Ovary (tissue), 9 donors: Measurements from ENCODE around the gene CASK. TPM values are rescaled to one million over a fixed set of nuclear protein-coding genes. Genes with fewer than 3 reads are reported as not detected.

Experiments
- DNase-seq, 5 donors: peaks; one replicate each; pipeline ENCODE4 v3.0.0-alpha.2; 2019 to 2020
- H3K27ac ChIP-seq, 2 donors: fragments of 200-600 bp; one replicate each; pipeline versions ENCODE4 v1.5.1 to v1.8.0; 2019 to 2022
- H3K27me3 ChIP-seq: fragments of 200-600 bp; one replicate; pipeline ENCODE4 v1.8.0; 2022
- H3K36me3 ChIP-seq: fragments of 200-600 bp; sonication (generic); one replicate; pipeline ENCODE4 v1.5.1; 2019
- H3K4me1 ChIP-seq: one replicate; pipeline ENCODE4 v1.8.1; 2013; ENCODE audit warnings: mild to moderate bottlenecking, moderate library complexity; ENCODE audit not compliant: insufficient read depth
- H3K4me3 ChIP-seq: fragments of 200-600 bp; sonication (generic); one replicate; pipeline ENCODE4 v1.5.1; 2017
- H3K9me3 ChIP-seq, 2 donors: fragments of 200-600 bp in 1 of 2; sonication (generic) in 1 of 2; one replicate each; pipeline versions ENCODE4 v1.5.1 to v1.8.1; 2013 to 2019; ENCODE audit warnings: mild to moderate bottlenecking in 1 of 2, moderate library complexity in 1 of 2
- CTCF ChIP-seq, 3 donors: fragments of 450-650 bp in 2 of 3; fragments of 200-600 bp in 1 of 3; IDR thresholded peaks; one replicate each; pipeline versions ENCODE4 v1.5.1 to v1.8.0; 2016 to 2022; ENCODE audit warnings: antibody characterized with exemption in 3 of 3, mild to moderate bottlenecking in 1 of 3
- EP300 ChIP-seq: sonication (generic); formaldehyde crosslinking; IDR thresholded peaks from one replicate; pipeline ENCODE4 v1.6.1; 2017; ENCODE audit warnings: antibody characterized with exemption
- POLR2A ChIP-seq: fragments of 450-650 bp; IDR thresholded peaks from one replicate; pipeline ENCODE4 v1.6.1; 2017; ENCODE audit warnings: antibody characterized with exemption, mild to moderate bottlenecking, moderate library complexity
- WGBS, 3 donors: extraction: QIAGEN DNeasy Blood & Tissue Kit in 1 of 3; methylation state at CpG; one replicate each; pipeline versions ENCODE4 v1.1.5 to v1.1.7; 2013 to 2017; 5-methylcytosine and 5-hydroxymethylcytosine counted together
- intact Hi-C, 4 donors: fragments of 100-400 bp; cut with DNase I; formaldehyde crosslinking; loops; one replicate each; pipeline versions ENCODE4 v1.11.0 to v1.15.1; 2022 to 2023
- polyA plus RNA-seq, 2 donors: library from polyadenylated mRNA; stranded (reverse); fragments of 200-250 nt in 1 of 2; fragments of 350-450 nt in 1 of 2; fragmentation: Illumina TruSeq in 1 of 2; extraction: RNeasy Lipid Tissue Mini Kit (QIAGEN cat#74804) in 1 of 2; gene quantifications; one replicate each; pipeline ENCODE4 v1.2.3, GENCODE V29; 2013 to 2014
- total RNA-seq, 7 donors: library from RNA; depleted of rRNA in 2 of 7; stranded (reverse); fragments of >200 nt in 2 of 7; fragmentation: NEBNext Ultra II Directional in 3 of 7; extraction: Animal tissue kit (Norgen Biotek cat#: 25700) in 3 of 7; gene quantifications; one replicate each; pipeline versions ENCODE4 v1.1.0 to v1.2.4, GENCODE V29; 2016 to 2023
- donor health status: DM: no; HTN: no; CAD: no; lungs with moderate emphysema.
- donor health status: DM: no; HTN: no; CAD: no.
- donor health status: Bipolar disorder and iron deficiency.
- donor health status: DM: yes; HTN: yes; CAD: no.
- donor health status: DM: no; HTN: no; CAD: no.
- donor health status: DM: yes; HTN: yes; CAD: no.

CASK gene
- total and polyA plus RNA-seq, 9 donors: 11.3 to 70.9 (median 36.8) TPM

GRCh38 chrX:41946235-41946634 is 22.9 kb upstream of the CASK start:
- intact Hi-C loops: no loop called here
- no peaks in the 10 kb centered on the region for H3K4me1 ChIP-seq
- no peaks in the 10 kb centered on the region for H3K36me3 ChIP-seq
- H3K27ac ChIP-seq: no peak overlapping the region
- no peaks in the 10 kb centered on the region for H3K9me3 ChIP-seq
- no peak overlapping the region for H3K4me3 ChIP-seq
- no peaks in the 10 kb centered on the region for H3K27me3 ChIP-seq
- DNase-seq: no peak
- 45 to 58% (median 50%) methylated on average over 3 of the region's 3 CpGs for WGBS, 3 donors
- no peak for TF ChIP-seq POLR2A
- TF ChIP-seq CTCF (IDR thresholded peaks at IDR 0.05): no peak
- no peak for TF ChIP-seq EP300

GRCh38 chrX:41935832-41936231 is 12.5 kb upstream of the CASK start:
- intact Hi-C loops: no loop called here
- TF ChIP-seq POLR2A (no peak), EP300 (no peak), CTCF (IDR thresholded peaks at IDR 0.05) (no peak)
- no peaks in the 10 kb centered on the region for H3K9me3 ChIP-seq
- WGBS, 3 donors: 49 to 58% (median 54%) methylated on average over 3 of the region's 3 CpGs
- no peaks in the 10 kb centered on the region for H3K27me3 ChIP-seq
- DNase-seq: no peak
- H3K4me3 ChIP-seq: no peak overlapping the region
- no peaks in the 10 kb centered on the region for H3K36me3 ChIP-seq
- H3K4me1 ChIP-seq: no peaks in the 10 kb centered on the region
- H3K27ac ChIP-seq: no peak overlapping the region

GRCh38 chrX:41933546-41933945 is 10.2 kb upstream of the CASK start:
- H3K27me3 ChIP-seq: no peaks in the 10 kb centered on the region
- 66 to 68% (median 67%) methylated on average over 6 of the region's 6 CpGs for WGBS, 3 donors
- H3K36me3 ChIP-seq: no peaks in the 10 kb centered on the region
- no peak for DNase-seq
- H3K9me3 ChIP-seq: no peaks in the 10 kb centered on the region
- TF ChIP-seq EP300 (no peak), POLR2A (no peak), CTCF (IDR thresholded peaks at IDR 0.05) (no peak)
- H3K4me1 ChIP-seq: no peaks in the 10 kb centered on the region
- no peak overlapping the region for H3K27ac ChIP-seq
- intact Hi-C loops: no loop called here
- H3K4me3 ChIP-seq: no peak overlapping the region

GRCh38 chrX:41932885-41933284 is 9.5 kb upstream of the CASK start:
- no peaks in the 10 kb centered on the region for H3K36me3 ChIP-seq
- H3K4me3 ChIP-seq: no peak overlapping the region
- TF ChIP-seq CTCF (IDR thresholded peaks at IDR 0.05) (no peak), EP300 (no peak), POLR2A (no peak)
- 82 to 91% (median 87%) methylated on average over 5 of the region's 5 CpGs for WGBS, 3 donors
- DNase-seq: no peak
- no peaks in the 10 kb centered on the region for H3K4me1 ChIP-seq
- no peaks in the 10 kb centered on the region for H3K9me3 ChIP-seq
- intact Hi-C loops: no loop called here
- no peaks in the 10 kb centered on the region for H3K27me3 ChIP-seq
- no peak overlapping the region for H3K27ac ChIP-seq

GRCh38 chrX:41931591-41931990 is 8.2 kb upstream of the CASK start:
- H3K4me1 ChIP-seq: no peaks in the 10 kb centered on the region
- no peak overlapping the region for H3K4me3 ChIP-seq
- intact Hi-C loops: no loop called here
- no peaks in the 10 kb centered on the region for H3K27me3 ChIP-seq
- no peak for TF ChIP-seq EP300
- no peak for TF ChIP-seq CTCF (IDR thresholded peaks at IDR 0.05)
- TF ChIP-seq POLR2A: no peak
- no peaks in the 10 kb centered on the region for H3K36me3 ChIP-seq
- H3K27ac ChIP-seq: no peak overlapping the region
- H3K9me3 ChIP-seq: no peaks in the 10 kb centered on the region
- no peak for DNase-seq
